Measurements from ENCODE around the gene SYP.

SYP gene

GRCh38 chrX:49203536-49203935, 3.5 kb upstream of the SYP start:
- no peaks in the 10 kb centered on the region for H3K9me3 ChIP-seq (ENCODE audit: severe bottlenecking)
- no peak for TF ChIP-seq CTCF (IDR thresholded peaks at IDR 0.05; ENCODE audit: low read depth, low read length)
- DNase-seq, result no peak

GRCh38 chrX:49202022-49202421, 2.0 kb upstream of the SYP start:
- Histone ChIP-seq H3K27me3 (ENCODE audit: insufficient read depth, low read depth, severe bottlenecking) (no peaks in the 10 kb centered on the region), H3K36me3 (peaks cover 20% of the 10 kb centered on the region), H3K9me3 (ENCODE audit: severe bottlenecking) (no peaks in the 10 kb centered on the region), H3K27ac (no peak overlapping the region), H3K4me3 (ENCODE audit: low read depth, low read length) (no peak overlapping the region)
- TF ChIP-seq CTCF (IDR thresholded peaks at IDR 0.05; ENCODE audit: low read depth, low read length), result no peak
- DNase-seq, result no peak

More at GRCh38 chrX:49203536-49203935, 3.5 kb upstream of the SYP start:
- Histone ChIP-seq H3K36me3 (peaks cover 10% of the 10 kb centered on the region), H3K27me3 (ENCODE audit: insufficient read depth, low read depth, severe bottlenecking) (no peaks in the 10 kb centered on the region), H3K27ac (no peak overlapping the region), H3K4me3 (ENCODE audit: low read depth, low read length) (no peak overlapping the region)

- TF ChIP-seq CTCF (IDR thresholded peaks at IDR 0.05; ENCODE audit: low read depth, low read length), result no peak
- Histone ChIP-seq H3K27ac (peak overlapping the region; percentile 95), H3K27me3 (ENCODE audit: insufficient read depth, low read depth, severe bottlenecking) (no peaks in the 10 kb centered on the region), H3K9me3 (ENCODE audit: severe bottlenecking) (no peaks in the 10 kb centered on the region), H3K4me3 (ENCODE audit: low read depth, low read length) (peak overlapping the region; percentile 64), H3K36me3 (peaks cover 40% of the 10 kb centered on the region)
- DNase-seq, result no peak
Measured at GRCh38 chrX:49199315-49199595, 738 bp downstream of the SYP start.

- H3K9me3 ChIP-seq (ENCODE audit: severe bottlenecking), result no peaks in the 10 kb centered on the region
- H3K27me3 ChIP-seq (ENCODE audit: insufficient read depth, low read depth, severe bottlenecking), result no peaks in the 10 kb centered on the region
- H3K4me3 ChIP-seq (ENCODE audit: low read depth, low read length), result peak overlapping the region; percentile 64
- H3K27ac ChIP-seq, result peak overlapping the region; percentile 95
- no peak for TF ChIP-seq CTCF (IDR thresholded peaks at IDR 0.05; ENCODE audit: low read depth, low read length)
- peak; percentile 58 for DNase-seq
- peaks cover 45% of the 10 kb centered on the region for H3K36me3 ChIP-seq
Measured at GRCh38 chrX:49198540-49199314, 1.3 kb downstream of the SYP start.

GRCh38 chrX:49197543-49198087, 2.4 kb downstream of the SYP start:
- Histone ChIP-seq H3K27ac (peak overlapping the region; percentile 95), H3K27me3 (ENCODE audit: insufficient read depth, low read depth, severe bottlenecking) (no peaks in the 10 kb centered on the region), H3K9me3 (ENCODE audit: severe bottlenecking) (no peaks in the 10 kb centered on the region), H3K36me3 (peaks cover 54% of the 10 kb centered on the region), H3K4me3 (ENCODE audit: low read depth, low read length) (peak overlapping the region; percentile 64)
- DNase-seq, result peak; percentile 84
- peak; percentile 21; the same call in 1 of the 2 replicates for TF ChIP-seq CTCF (IDR thresholded peaks at IDR 0.05; ENCODE audit: low read depth, low read length)
